NAMALWA (cell line): Measurements from ENCODE around the gene PAK4.
"Not testable (repeated sequence)": the region's sequence is repeated elsewhere in the genome, so short reads cannot be mapped to it uniquely, and the experiment has no call there.

Experiments used
- DNase-seq: peaks from one replicate; pipeline ENCODE4 v3.0.0-alpha.2; 2015; ENCODE audit warnings: low spot score

The PAK4 gene

DNA sequence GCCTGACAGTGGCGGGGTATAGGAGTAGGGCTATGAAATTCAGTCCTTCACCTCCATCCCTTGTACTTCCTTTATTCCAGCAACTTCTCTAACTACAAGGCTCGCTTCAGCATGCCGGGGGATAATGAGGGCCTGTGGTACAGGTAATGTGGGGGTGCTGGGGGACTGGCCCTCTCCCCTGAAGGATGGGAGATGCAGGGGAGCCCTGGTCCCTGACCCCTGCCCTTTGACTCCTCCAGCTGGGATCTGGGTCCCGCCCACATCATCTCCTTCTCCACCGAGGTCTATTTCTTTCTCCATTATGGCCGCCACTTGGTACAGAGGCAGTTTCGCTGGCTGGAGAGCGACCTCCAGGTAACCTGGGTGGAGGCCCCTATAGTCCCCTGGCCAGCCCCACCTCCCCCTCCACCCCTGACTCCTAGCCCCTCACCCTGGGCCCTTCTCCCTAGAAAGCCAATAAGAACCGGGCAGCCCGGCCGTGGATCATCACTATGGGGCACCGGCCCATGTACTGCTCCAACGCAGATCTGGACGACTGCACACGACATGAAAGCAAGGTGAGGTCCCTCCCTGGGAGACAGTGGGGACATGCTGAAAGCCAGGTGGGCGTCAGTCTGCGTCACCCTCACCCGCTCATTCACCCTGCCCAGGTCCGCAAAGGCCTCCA, 25.0 kb upstream of the PAK4 start:
- DNase-seq: no peak

- no peak for DNase-seq
These were observed 22.4 kb upstream of the PAK4 start for GRCh38 chr19:39103151-39103550.

DNA sequence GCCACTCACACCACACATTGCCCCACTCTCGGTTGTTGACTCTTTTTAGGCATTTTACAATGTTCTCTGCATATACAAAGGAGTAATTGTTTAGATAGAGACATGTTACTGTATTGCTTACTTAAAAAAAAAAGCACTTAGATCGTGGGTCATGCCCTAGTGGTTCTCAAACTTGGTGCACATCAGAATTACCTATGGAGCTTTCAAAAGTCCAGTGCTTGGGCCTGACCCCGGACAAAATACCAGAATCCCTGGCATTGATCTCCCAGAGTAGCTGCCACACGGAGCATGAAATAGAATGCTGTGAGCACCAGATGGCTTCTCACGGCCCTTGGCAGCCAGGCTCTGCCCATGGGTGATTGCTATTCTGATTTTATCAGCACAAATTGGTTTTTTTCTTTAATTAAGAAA, 21.4 kb upstream of the PAK4 start:
- DNase-seq: no peak

DNA sequence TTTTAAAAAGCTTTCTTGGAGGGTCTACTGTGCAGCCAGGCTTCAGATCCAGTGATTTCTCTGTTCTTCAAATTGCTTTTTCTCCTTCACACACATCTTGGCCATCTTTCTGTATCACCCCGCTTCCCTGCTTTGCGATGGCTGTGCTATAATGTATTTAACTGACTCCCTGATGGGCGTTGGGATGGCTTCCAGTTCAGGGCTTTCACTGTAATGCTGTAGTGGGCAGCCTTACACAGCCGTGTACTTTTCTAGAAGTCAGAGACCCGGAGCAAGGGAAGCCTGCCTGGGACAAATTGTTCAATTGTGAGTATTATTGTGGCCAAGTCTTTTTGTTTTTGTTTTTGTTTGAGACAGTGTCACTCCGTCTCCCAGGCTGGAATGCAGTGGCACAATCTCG, 19.4 kb upstream of the PAK4 start:
- DNase-seq: no peak

- DNase-seq: no peak
These were observed 15.9 kb upstream of the PAK4 start for GRCh38 chr19:39109641-39110040.

DNA sequence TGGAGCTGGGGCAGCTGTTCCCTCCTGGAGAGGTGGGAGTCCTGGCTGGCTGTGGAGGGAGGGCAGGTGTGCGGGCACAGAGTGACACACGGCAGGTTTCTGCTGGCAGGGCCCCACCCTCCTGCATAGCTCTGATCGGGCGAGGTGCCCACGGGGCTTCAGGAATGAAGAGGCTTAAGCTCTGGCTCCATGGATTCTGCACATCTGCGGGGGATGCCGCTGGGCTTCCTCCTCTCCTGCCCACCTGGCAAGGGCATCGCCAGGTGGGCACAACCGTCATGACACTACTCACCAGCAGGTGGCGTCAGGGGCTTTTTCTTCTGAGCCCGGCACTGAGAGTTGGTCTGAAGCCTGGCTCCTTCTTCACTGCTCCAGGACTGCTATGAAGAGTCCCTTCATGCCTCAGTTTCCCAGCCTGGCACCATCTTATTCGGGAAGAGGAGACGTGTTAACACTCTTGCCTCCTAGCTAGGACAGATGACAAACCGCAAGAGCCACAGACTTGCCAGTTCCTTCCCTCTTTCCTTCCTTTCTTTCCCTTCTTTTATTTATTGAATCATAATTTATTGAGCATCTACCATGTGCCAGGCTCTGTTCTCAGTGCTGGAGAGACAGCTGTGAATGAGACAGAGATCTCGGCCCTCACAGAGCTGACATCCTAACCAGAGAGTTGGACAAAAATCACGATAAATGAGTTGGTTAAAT, 15.2 kb upstream of the PAK4 start:
- DNase-seq: peak; percentile 71

DNA sequence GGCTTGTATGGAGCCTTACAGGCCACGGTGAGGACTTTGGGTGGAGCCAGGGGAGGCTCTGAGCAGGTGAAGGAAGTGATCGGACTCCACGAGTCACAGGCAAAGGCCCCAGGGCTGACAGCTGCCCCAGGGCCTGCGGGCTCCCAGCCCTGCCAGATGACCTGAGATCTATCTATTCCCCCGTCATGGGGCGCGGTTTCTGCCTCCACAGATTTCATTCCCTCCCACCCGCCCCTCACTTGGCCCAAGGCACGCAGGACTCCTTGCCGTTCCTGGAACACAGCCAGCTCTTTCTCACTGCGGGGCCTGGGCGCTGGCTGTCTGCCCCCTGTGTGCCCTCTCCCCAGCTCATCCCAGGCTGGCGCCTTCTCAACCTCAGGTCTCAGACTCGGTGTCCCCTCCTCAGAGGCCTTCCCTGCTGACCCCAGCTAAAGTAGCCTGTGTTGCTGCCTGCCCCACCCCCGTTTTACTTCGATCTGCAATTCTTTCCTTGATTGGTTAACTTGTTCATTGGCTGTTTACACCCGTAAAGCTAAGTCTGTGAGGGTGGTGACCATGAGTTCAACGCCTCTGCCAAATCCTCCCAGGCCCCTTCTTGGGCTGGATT, 13.9 kb upstream of the PAK4 start:
- DNase-seq: no peak

- DNase-seq: no peak
These were observed 13.2 kb upstream of the PAK4 start for GRCh38 chr19:39112338-39112890.

DNA sequence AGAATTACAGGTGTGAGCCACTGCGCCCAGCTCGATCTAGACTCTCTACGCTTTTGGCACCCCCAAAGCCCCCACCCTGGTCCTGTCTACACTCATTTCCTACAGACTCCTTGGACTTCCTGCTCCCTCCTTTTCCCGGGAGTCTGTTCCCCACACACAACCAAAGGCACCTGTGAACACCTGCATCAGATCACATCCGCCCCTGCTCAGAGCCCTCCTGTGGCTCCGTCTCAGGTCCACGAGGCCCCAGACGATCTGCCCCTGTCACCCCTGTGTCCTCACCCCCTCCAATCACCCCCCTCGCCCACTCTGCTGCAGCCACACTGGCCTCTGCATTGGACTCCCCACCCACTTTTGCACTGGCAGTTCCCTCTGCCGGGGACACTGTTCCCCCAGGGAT, 12.4 kb upstream of the PAK4 start:
- no peak for DNase-seq

DNA sequence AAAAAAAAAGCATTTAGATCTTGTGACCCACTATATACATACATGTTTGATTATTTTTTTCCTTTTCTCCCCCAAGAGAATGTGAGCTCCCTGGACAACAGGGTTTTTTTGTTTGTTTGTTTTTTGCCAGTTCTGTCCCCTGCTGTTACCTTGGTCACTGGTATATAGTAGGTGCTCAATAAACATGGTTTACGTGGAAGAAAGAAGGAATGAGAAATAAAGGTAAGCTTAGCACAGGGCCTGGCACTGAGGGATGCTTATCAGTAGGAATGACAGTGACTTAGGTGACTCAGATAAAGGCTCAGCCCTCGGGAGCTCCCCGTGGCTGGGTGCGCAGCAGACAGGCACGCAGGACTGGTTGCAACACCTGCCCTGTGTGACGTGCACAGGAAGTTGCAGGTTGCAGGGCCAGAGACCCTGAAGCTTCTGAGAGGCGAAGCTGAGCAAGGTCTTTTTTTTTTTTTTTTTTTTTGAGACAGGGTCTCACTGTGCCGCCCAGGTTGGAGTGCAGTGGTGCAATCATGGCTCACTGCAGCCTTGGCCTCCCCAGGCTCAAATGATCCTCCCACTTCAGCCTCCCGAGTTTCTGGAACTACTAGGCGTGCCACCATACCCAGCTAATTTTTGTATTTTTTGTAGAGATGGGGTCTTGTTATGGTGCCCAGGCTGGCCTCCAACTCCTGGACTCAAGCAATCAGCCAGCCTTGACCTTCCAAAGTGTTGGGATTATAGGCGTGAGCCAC, 10.3 kb upstream of the PAK4 start:
- DNase-seq: no peak

DNA sequence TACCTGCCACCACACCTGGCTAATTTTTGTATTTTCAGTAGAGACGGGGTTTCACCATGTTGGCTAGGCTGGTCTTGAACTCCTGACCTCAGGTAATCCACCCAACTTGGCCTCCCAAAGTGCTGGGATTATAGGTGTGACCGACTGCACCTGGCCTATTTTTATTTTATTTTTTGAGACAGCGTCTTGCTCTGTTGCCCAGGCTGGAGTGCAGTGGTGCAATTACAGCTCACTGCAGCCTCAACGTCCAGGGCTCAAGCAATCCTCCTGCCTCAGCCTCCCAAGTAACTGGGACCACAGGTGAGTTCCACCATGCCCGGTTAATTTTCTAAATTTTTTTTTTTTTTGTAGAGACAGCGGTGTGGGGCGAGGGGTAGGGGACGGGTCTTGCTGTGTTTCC, 8.6 kb upstream of the PAK4 start:
- not testable (repeated sequence) for DNase-seq

DNA sequence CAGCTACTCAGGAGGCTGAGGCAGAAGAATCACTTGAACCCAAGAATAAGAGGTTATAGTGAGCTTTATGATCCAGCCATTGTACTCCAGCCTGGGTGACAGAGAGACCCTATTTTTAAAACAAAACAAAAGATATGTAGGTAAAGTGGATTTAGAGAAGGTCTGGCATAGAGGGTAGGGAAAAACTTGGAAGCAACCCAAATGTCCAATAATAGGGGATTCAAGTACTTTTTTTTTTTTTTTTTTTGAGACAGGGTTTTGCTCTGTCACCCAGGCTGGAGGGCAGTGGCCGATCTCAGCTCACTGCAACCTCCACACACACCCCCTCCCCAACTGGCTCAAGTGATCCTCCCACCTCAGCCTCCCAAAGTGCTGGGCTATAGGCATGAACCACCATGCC, 5.8 kb upstream of the PAK4 start:
- DNase-seq: no peak

- DNase-seq: no peak
These were observed 2.5 kb upstream of the PAK4 start for GRCh38 chr19:39122934-39123731.

- no peak for DNase-seq
These were observed 1.3 kb upstream of the PAK4 start for GRCh38 chr19:39124136-39124764.

- DNase-seq: no peak
These were observed 410 bp upstream of the PAK4 start for GRCh38 chr19:39125199-39125553.

GRCh38 chr19:39126312-39127187, 964 bp downstream of the PAK4 start:
- DNase-seq: no peak

DNA sequence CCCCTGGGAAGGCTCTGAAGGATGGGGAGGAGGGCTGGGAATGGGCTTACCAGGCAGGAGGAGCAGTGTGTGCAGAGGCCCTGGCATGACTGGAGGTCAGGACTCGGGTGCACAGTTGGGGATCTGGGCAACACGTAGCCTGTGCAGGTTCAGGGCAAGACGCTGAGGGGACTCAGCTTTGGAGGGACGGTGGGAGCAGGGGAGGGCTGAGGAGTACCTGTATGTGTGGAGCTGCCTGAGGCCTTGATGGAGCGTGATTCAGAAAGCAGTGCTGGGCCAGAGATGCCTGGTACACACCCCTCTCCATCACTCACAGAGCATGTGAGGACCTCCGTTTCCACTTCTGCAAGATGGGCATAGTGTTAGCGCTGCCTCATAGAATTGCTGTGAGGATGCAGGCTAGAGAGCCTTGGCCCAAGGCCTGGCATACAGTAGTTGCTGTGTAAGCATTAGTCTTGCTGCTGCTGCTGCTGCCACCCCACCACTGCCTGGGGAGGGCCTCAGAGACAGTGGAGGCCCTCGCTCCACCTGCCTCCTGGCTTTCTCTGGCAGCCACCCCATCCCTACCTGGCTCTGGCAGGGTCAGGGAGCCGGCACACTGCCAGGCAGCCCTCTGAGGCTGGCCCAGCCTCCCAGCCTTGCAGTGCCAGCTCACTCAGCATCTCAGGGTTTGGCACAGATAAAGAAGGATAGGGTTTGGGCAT, 2.4 kb downstream of the PAK4 start:
- no peak for DNase-seq

GRCh38 chr19:39128516-39129079, 3.0 kb downstream of the PAK4 start:
- no peak for DNase-seq

GRCh38 chr19:39129116-39129515, 3.5 kb downstream of the PAK4 start:
- no peak for DNase-seq
